Dedifferentiated amniotic fluid mesenchymal stem cell (primary cell): ENCODE data around the gene FAM217A.

Experiments used
- DNase-seq: peaks from one replicate; pipeline ENCODE4 v3.0.0-alpha.2; 2016; ENCODE audit errors: extremely low spot score

Gene FAM217A

GRCh38 chr6:4021854-4022695 lies 56.9 kb downstream of the FAM217A start:
- DNase-seq = peak; percentile 34

DNA sequence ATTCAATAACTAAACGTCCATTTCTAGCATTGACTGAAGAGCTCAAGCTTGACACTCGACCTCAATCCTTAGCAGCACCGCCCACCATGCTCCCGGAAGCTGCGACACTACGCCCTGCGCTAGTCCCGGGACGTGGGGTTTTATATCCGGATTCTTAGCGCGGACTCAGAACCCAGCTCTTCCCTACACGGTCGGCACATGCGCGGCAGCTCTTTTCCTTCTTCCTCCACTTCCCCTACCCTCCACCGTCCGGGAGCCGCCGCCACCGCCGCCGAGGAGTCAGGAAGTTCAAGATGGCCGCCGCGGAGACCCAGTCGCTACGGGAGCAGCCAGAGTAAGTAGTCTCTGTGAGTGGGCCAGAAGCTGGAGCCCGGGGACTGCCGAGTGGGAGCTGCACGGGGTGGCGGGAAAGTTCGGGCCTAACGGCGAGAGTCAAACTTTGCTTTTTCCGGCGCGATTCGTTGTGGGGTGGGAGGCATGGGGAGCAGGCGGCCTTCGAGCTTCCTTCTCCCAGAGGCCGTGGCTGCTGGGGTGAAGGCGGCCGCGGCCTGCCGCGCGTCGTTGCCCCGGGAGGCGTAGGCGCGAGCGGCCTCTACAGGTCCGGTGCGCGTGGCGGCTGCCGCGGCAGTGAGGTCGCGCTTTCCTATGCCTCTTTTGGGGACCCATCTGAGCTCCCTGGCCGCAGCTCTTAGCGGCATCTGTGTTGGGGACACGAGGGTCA lies 57.6 kb downstream of the FAM217A start:
- DNase-seq = peak; percentile 98

DNA sequence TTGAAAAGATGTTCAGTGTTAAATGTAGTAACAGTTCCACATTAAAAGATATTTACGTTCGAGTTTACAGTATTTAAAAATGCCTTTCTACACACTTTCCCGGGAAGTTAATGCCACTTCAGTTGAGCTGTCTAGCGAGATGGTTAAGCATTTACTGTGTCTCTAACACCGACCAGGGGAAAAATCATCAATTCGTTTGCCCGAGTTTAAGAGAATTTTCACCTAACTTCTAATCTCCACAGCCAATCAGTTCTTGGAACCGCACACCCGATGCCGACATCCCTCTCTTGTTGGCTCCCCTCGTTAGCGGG lies 58.2 kb downstream of the FAM217A start:
- no peak for DNase-seq

DNA sequence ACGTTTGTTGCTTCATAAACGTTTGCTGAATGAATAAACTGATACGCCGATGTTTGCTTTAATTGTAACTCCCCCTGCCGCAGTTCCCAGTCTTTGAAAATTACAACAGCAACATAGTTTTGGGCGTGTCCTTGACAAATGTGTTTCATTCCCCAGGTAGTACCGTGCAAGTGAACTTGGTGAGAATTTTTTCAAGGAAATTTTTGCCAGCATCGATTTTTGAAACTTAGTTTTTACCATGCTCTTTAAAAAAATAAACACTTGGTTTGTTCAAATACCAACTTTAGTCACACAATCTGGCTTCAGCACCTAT lies 60.1 kb downstream of the FAM217A start:
- DNase-seq = no peak
